Spinal cord (tissue), 10 donors: Measurements from ENCODE around the gene SKIDA1. TPM values are rescaled to one million over a fixed set of nuclear protein-coding genes. Genes with fewer than 3 reads are reported as not detected.
"Not testable (repeated sequence)": the region's sequence is repeated elsewhere in the genome, so short reads cannot be mapped to it uniquely, and the experiment has no call there.

Experiments
- DNase-seq, 6 donors: peaks; one replicate each; pipeline versions ENCODE4 v3.0.0 to v3.0.0-alpha.2; 2013 to 2015; ENCODE audit warnings: low spot score in 6 of 6, low read depth in 4 of 6
- H3K27ac ChIP-seq: one replicate; pipeline ENCODE4 v1.5.1; 2013; ENCODE audit warnings: low read depth, low read length, control low read depth
- H3K27me3 ChIP-seq: one replicate; pipeline ENCODE4 v1.6.1; 2013; ENCODE audit warnings: low read length; ENCODE audit not compliant: control insufficient read depth, insufficient read depth
- H3K36me3 ChIP-seq: one replicate; pipeline ENCODE4 v1.6.1; 2013; ENCODE audit warnings: low read length; ENCODE audit not compliant: control insufficient read depth, insufficient read depth
- H3K4me1 ChIP-seq: one replicate; pipeline ENCODE4 v1.6.1; 2013; ENCODE audit warnings: low read length; ENCODE audit not compliant: control insufficient read depth, insufficient read depth
- H3K4me3 ChIP-seq: one replicate; pipeline ENCODE4 v1.5.1; 2013; ENCODE audit warnings: low read depth, low read length, control low read depth
- H3K9me3 ChIP-seq: one replicate; pipeline ENCODE4 v1.6.1; 2013; ENCODE audit warnings: low read length; ENCODE audit not compliant: control insufficient read depth, insufficient read depth
- WGBS: methylation state at CpG from one replicate; pipeline ENCODE4 v1.1.5; 2013; ENCODE audit warnings: missing lambda C conversion rate; ENCODE audit not compliant: insufficient coverage; 5-methylcytosine and 5-hydroxymethylcytosine counted together
- long read RNA-seq, 4 donors: transcript quantifications; one replicate each; lab custom pipeline, GENCODE V29; 2026
- polyA plus RNA-seq, 2 donors: library from polyadenylated mRNA; unstranded; fragments of 120-200 nt; gene quantifications; one replicate each; pipeline ENCODE4 v1.2.1, GENCODE V29; 2013; ENCODE audit not compliant: insufficient read length in 2 of 2
- total RNA-seq, 2 donors: library from RNA; depleted of rRNA in 1 of 2; stranded (reverse); fragments of 120-200 nt in 1 of 2; fragments of >200 nt in 1 of 2; gene quantifications; one replicate each; pipeline versions ENCODE4 v1.2.3 to v1.2.4, GENCODE V29; 2013 to 2014
- donor health status: healthy.

SKIDA1 gene
- 1 to 10 TPM; 4.7 to 6.1 TPM for total RNA-seq
- 1 to 10 TPM; 4.5 to 4.9 TPM for polyA plus RNA-seq
- long read RNA-seq, donor 1, partial matches to known transcripts: 88 of 88 reads
- long read RNA-seq, donor 1, other reads (novel, unspliced or antisense): 0 of 88 reads
- long read RNA-seq, donor 2: 0 reads
- long read RNA-seq, donor 3: 0 reads
- long read RNA-seq, donor 4, partial matches to known transcripts: 231 of 231 reads
- long read RNA-seq, donor 4, other reads (novel, unspliced or antisense): 0 of 231 reads

- H3K4me1 ChIP-seq: peaks cover 3% of the 10 kb centered on the region
- under 1% methylated on average over 42 of the region's 64 CpGs for WGBS
- H3K4me3 ChIP-seq: peak within 1 kb of the TSS; percentile 74
- no peaks in the 10 kb centered on the region for H3K36me3 ChIP-seq
- peak in 3 of 6 donors; percentile 75 to 96 (median 92) for DNase-seq
- no peaks in the 10 kb centered on the region for H3K27me3 ChIP-seq
- no peaks in the 10 kb centered on the region for H3K9me3 ChIP-seq
- H3K27ac ChIP-seq: peak within 1 kb of the TSS; percentile 98
Observed at GRCh38 chr10:21525367-21526187, at the start of gene SKIDA1. Gene SKIDA1 (minus strand): TSS chr10:21525682. CDS start chr10:21517822, 7,860 bp downstream.

GRCh38 chr10:21574514-21574913 lies 49.0 kb upstream of the SKIDA1 start:
- not testable (repeated sequence) for H3K27me3 ChIP-seq, H3K36me3 ChIP-seq, H3K27ac ChIP-seq, H3K9me3 ChIP-seq, DNase-seq, H3K4me3 ChIP-seq, H3K4me1 ChIP-seq
- WGBS: no CpG with 5 or more reads among the region's 2 CpGs

DNA sequence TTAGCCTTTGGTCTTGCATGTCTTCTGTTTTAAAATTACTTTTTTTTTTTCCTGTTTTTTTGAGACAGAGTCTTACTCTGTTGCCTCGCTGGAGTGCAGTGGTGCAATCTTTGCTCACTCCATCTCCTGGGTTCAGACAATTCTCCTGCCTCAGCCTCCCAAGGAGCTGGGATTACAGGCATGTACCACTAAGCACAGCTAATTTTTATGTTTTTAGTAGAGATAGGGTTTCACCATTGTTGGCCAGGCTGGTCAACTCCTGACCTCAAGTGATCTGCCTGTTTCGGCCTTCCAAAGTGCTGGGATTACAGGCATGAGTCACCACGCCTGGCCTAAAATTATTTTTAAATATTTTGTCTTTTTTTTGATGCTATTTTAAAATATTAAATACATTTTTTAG lies 47.1 kb upstream of the SKIDA1 start:
- no peak for DNase-seq
- Histone ChIP-seq H3K36me3 (peaks cover 7% of the 10 kb centered on the region), H3K4me3 (no peak overlapping the region), H3K4me1 (no peaks in the 10 kb centered on the region), H3K27ac (no peak overlapping the region), H3K9me3 (no peaks in the 10 kb centered on the region), H3K27me3 (no peaks in the 10 kb centered on the region)
- 100% methylated on average over 1 of the region's 3 CpGs for WGBS

DNA sequence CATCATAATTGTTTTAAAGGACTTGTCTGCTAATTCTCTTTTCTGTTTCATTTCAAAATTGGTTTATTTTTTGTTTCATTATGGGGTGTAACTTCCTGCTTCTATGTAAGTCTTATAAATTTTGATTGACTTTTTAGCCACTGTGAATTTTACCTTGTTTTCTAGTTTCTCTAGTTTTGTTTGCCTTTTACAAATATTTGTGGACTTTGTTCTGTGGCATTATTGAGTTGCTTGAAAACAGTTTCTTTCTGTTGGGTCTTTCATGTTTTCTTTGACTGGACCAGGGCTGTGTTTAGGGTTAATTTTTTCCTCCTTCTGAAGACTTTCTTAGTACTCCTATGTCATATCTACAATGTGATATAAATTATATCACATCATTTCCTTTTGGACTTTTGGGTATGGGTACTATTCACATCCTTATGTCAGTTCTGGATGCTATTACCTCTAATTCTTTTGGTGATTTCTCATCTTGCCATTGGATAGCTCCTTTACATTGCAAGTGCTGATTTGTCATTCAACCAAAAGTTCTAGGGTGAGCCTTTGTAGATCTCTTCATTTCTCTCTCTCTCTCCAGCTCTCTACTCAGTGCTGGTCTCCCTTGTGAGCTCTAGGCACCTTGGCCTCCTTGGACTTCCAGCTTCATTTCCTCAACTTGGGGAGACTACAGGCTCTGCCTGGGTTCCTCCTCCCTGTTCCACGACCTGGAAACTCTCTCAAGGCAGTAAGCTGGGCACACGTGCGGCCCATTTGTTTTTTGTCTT lies 45.5 kb upstream of the SKIDA1 start:
- no CpG with 5 or more reads among the region's 3 CpGs for WGBS
- Histone ChIP-seq H3K4me1 (no peaks in the 10 kb centered on the region), H3K27ac (no peak overlapping the region), H3K27me3 (no peaks in the 10 kb centered on the region), H3K4me3 (no peak overlapping the region), H3K9me3 (no peaks in the 10 kb centered on the region), H3K36me3 (peaks cover 7% of the 10 kb centered on the region)
- DNase-seq: no peak

GRCh38 chr10:21558984-21559383 lies 33.5 kb upstream of the SKIDA1 start:
- H3K9me3 ChIP-seq, DNase-seq, H3K4me1 ChIP-seq, H3K4me3 ChIP-seq, H3K27me3 ChIP-seq, H3K27ac ChIP-seq: not testable (repeated sequence)
- H3K36me3 ChIP-seq: peaks cover 34% of the 10 kb centered on the region
- WGBS: 91% methylated on average over 3 of the region's 7 CpGs

GRCh38 chr10:21556527-21556926 lies 31.0 kb upstream of the SKIDA1 start:
- H3K36me3 ChIP-seq: peaks cover 54% of the 10 kb centered on the region
- H3K4me1 ChIP-seq: no peaks in the 10 kb centered on the region
- H3K4me3 ChIP-seq: no peak overlapping the region
- DNase-seq: no peak
- H3K27ac ChIP-seq: no peak overlapping the region
- 89% methylated on average over 4 of the region's 8 CpGs for WGBS
- no peaks in the 10 kb centered on the region for H3K9me3 ChIP-seq
- no peaks in the 10 kb centered on the region for H3K27me3 ChIP-seq

- peaks cover 59% of the 10 kb centered on the region for H3K36me3 ChIP-seq
- DNase-seq: peak in 1 of 6 donors; percentile 31
- no peaks in the 10 kb centered on the region for H3K4me1 ChIP-seq
- WGBS: 98% methylated on average over 8 of the region's 8 CpGs
- no peaks in the 10 kb centered on the region for H3K27me3 ChIP-seq
- no peak overlapping the region for H3K4me3 ChIP-seq
- no peaks in the 10 kb centered on the region for H3K9me3 ChIP-seq
- H3K27ac ChIP-seq: no peak overlapping the region
Observed at GRCh38 chr10:21552638-21553037, 27.2 kb upstream of the SKIDA1 start.

GRCh38 chr10:21547246-21547645 lies 21.8 kb upstream of the SKIDA1 start:
- Histone ChIP-seq H3K27ac (no peak overlapping the region), H3K4me1 (no peaks in the 10 kb centered on the region), H3K4me3 (no peak overlapping the region), H3K9me3 (no peaks in the 10 kb centered on the region), H3K27me3 (no peaks in the 10 kb centered on the region), H3K36me3 (peaks cover 65% of the 10 kb centered on the region)
- WGBS: 100% methylated on average over 3 of the region's 6 CpGs
- DNase-seq: no peak

DNA sequence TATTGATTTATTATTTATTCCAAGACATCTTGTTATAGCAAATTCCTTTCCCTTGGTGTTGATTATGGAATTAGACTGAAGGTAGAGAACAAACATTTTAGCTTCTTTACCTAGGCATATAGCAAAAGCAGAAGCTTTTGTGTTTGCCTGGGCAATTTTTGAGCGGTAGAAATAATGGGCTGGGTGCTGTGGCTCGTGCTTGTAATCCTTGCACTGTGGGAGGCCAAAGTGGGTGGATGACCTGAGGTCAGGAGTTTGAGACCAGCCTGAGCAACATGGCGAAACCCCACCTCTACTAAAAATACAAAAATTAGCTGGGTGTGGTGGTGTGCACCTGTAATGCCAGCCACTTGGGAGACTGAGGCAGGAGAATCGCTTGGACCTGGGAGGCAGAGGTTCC lies 15.2 kb upstream of the SKIDA1 start:
- peaks cover 59% of the 10 kb centered on the region for H3K36me3 ChIP-seq
- not testable (repeated sequence) for DNase-seq, H3K27me3 ChIP-seq, H3K4me3 ChIP-seq, H3K9me3 ChIP-seq, H3K4me1 ChIP-seq, H3K27ac ChIP-seq
- 100% methylated on average over 1 of the region's 4 CpGs for WGBS
